ENCODE measurements around the gene TSC22D4.

The TSC22D4 gene

GRCh38 chr7:100492738-100493475 lies 13.9 kb upstream of the TSC22D4 start:
- no peak for DNase-seq (ENCODE audit: low read depth)

GRCh38 chr7:100491192-100491578 lies 12.2 kb upstream of the TSC22D4 start:
- DNase-seq (ENCODE audit: low read depth), result no peak

GRCh38 chr7:100490483-100491191 lies 11.6 kb upstream of the TSC22D4 start:
- DNase-seq (ENCODE audit: low read depth), result no peak

GRCh38 chr7:100489824-100490223 lies 10.8 kb upstream of the TSC22D4 start:
- DNase-seq (ENCODE audit: low read depth), result peak; percentile 91

- no peak for DNase-seq (ENCODE audit: low read depth)
Observed at GRCh38 chr7:100489121-100489520, 10.1 kb upstream of the TSC22D4 start.

GRCh38 chr7:100488333-100489095 lies 9.5 kb upstream of the TSC22D4 start:
- no peak for DNase-seq (ENCODE audit: low read depth)

- DNase-seq (ENCODE audit: low read depth), result peak; percentile 51
Observed at GRCh38 chr7:100486753-100487446, 7.9 kb upstream of the TSC22D4 start.

- DNase-seq (ENCODE audit: low read depth), result no peak
Observed at GRCh38 chr7:100486111-100486636, 7.2 kb upstream of the TSC22D4 start.

GRCh38 chr7:100485471-100485876 lies 6.5 kb upstream of the TSC22D4 start:
- DNase-seq (ENCODE audit: low read depth), result no peak

GRCh38 chr7:100484673-100485045 lies 5.6 kb upstream of the TSC22D4 start:
- DNase-seq (ENCODE audit: low read depth), result no peak

- peak; percentile 63 for DNase-seq (ENCODE audit: low read depth)
Observed at GRCh38 chr7:100483722-100484672, 5.0 kb upstream of the TSC22D4 start, which contains the start of gene NYAP1. Gene NYAP1, plus strand, starts transcription at chr7:100483927. Its CDS starts 1,385 bp downstream, at chr7:100485312.

- peak; percentile 57 for DNase-seq (ENCODE audit: low read depth)
Observed at GRCh38 chr7:100483090-100483721, 4.2 kb upstream of the TSC22D4 start.

GRCh38 chr7:100482728-100483089 lies 3.7 kb upstream of the TSC22D4 start:
- no peak for DNase-seq (ENCODE audit: low read depth)

GRCh38 chr7:100481466-100481865 lies 2.5 kb upstream of the TSC22D4 start:
- no peak for DNase-seq (ENCODE audit: low read depth)

- DNase-seq (ENCODE audit: low read depth), result no peak
Observed at GRCh38 chr7:100477871-100478267, 1.1 kb downstream of the TSC22D4 start.

- peak; percentile 20 for DNase-seq (ENCODE audit: low read depth)
Observed at GRCh38 chr7:100476903-100477870, 1.8 kb downstream of the TSC22D4 start.

- DNase-seq (ENCODE audit: low read depth), result no peak
Observed at GRCh38 chr7:100476101-100476780, 2.8 kb downstream of the TSC22D4 start.

- DNase-seq (ENCODE audit: low read depth), result no peak
Observed at GRCh38 chr7:100475549-100475948, 3.5 kb downstream of the TSC22D4 start.
